NCI-H446 treated with DMSO at 0.1 percent for 48 hours (cell line): Measurements from ENCODE around the gene SERPINE3.

Experiments
- DNase-seq: peaks from one replicate; lab custom pipeline; 2025; lab: John Stamatoyannopoulos, UW

The SERPINE3 gene

DNA sequence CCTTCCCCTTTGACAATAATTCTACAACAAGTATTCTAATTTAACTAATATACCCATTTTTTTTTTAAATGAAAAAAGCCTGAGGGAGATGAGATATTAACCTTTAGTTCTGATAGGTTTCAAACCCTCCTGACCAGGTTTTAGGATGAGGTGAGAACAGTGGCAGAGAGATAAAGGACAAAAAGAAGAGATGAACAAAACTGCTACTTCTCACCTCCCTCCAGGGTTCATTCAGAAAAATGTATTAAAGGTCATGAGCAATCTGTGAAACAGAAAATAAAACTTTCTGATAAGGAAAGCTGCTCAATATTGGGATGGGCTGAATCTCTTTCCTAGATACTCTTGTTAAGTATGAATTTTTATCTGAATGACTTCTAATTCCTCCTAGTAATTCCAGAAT lies 24.1 kb downstream of the SERPINE3 start:
- DNase-seq = no peak

GRCh38 chr13:51364404-51365008 lies 25.0 kb downstream of the SERPINE3 start:
- no peak for DNase-seq

DNA sequence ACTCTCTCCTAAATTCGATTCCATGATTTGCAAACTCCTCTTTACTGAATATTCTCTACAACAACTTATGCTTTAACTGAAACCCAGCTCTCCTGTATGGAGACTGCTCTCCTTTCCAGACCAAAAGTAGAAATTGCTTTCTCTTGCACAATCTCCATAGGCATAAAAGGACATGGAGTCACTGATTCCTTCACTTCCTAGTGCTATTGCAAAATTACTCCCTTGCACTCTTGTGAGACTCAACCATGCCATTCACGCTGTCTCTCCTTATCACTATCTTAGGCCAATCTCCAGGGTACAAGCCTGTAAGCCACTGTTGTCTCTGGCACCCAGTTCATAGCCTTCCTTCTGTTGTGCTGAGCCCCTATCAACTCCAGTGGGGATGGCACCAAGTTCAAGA lies 30.6 kb downstream of the SERPINE3 start:
- DNase-seq = no peak

GRCh38 chr13:51370811-51371210 lies 31.3 kb downstream of the SERPINE3 start:
- no peak for DNase-seq

DNA sequence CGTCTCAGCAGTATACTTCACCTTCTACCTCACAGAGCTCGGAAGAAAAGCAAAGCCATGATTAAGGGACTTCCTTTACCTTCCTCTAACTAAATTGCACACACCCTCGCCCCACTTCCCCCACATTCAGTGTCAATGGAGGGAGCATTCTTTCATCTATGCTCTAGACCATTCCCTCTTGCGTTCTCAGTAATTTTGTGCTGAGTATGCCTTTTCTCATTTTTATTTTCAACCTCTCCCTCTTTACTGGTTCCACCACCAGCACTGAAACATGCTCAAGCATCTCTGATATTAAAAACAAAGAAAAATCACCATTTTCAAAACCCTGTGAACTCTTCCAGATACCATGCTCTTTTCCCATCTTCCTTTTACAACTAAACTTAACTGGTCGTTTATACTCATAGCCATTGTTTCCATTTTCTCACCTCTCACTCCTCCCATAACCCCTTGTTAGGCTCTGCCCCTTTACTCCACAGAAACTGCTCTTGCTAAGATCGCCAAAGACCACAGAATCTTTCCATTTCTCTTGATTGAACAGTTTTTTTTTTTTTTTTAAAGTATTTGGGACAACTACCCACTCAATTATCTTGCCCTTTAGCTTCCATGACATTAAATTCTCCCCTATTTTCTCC lies 32.4 kb downstream of the SERPINE3 start:
- no peak for DNase-seq

DNA sequence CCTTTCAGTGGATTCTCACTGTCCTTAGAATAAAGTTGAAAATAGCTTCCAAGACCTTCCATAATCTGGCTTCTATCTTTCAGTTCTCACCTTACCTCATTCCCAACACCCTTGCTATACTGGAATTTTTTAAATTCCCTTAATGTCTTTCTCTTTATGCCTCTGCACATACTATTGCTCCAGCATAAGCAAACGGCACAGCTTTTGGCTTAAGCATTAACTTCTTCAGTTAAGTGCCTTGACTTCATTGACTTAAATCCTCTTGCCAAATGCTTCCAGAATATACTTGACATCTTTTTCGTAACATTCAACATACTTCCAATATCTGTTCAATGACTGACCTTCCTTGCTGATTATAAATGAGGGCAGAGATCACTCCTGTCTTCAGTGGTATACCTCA lies 34.0 kb downstream of the SERPINE3 start:
- no peak for DNase-seq

DNA sequence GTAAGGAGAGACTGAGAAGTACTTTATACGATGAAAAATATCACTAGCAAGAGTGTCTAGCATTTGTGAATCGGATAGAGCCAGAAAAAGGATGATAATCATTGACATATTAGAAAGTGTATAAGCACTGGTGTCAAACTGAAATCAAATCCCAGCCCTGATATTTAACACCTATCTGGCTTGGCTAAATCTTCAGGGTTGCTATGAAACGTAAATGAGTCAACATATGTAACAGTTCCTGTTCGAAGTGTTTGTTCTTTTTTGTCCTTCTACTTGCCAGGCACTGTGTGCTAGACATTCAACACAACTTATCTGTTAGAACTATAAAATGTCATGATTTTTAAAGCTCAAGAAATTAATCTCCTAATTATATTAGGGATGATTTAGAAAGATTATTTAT lies 40.8 kb downstream of the SERPINE3 start:
- DNase-seq = no peak

GRCh38 chr13:51385114-51385513 lies 45.6 kb downstream of the SERPINE3 start:
- DNase-seq = no peak

DNA sequence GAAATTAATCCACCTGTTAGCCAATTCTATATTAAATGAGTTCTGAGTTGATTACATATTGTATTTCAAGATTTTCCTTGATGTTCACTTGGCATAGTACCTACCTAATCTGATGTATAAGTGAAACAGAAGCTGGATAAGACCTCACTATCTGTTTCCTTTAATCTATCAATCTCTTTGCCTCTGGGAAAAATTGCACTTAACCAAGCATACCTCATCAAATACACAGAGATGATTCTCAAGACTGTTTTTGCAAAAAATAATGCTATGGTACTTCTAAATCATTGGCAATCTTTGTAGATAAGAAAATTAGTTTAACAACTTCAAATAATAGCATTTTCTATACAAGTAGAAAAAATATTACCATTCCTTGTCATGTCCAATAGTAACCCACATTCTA lies 55.2 kb downstream of the SERPINE3 start:
- no peak for DNase-seq

- no peak for DNase-seq
Measured at GRCh38 chr13:51396352-51396751, 56.9 kb downstream of the SERPINE3 start.

DNA sequence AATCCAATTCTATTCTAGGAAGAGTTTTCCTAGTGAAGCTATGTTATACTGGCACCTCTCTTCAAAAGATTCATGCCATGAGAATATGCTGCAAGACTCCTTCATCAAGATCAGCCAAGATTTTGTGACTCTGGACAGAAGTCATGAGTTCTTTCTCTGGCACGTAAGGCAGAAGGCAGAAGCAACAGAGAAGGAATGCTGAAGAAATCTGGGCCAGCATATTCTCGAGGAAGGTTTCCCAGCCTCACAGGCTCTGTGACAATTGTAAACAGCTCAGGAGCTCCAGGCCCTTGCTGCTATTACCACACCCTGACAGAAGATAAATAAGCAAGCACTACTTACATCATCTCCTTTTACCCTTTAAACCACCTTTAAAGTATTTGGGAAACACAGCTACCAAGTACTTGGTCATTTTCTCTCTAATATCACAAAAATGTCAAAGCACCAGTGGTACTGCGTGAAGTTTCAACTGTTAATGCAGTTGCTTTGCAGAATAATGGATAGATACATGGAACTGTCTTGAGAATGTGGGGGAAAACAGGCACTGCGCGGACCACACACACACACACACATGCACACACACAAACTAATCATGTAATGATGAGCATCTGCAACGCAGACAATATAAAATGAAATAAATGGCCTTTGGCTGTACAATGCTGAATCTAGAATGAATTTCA lies 57.9 kb downstream of the SERPINE3 start:
- no peak for DNase-seq

DNA sequence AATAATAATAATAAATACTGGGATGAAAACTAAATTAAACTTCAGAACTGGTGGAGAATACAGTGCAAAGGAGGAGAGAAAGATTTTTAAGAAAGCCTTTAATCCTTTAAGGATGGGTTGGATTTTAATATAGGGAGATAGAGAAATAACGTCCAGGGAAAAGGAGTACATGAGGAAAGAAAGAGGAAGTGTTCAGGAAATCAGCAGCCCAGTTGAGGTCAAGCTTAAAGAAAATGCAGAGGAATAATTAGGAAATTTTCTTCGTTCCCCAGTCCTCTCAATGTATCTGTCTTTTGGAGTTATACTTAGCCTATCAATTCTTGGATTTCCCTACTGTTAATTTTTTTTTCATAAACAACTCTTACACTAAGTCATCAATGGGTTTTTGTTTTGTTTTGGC lies 65.7 kb downstream of the SERPINE3 start:
- DNase-seq = no peak

GRCh38 chr13:51412431-51412830 lies 72.9 kb downstream of the SERPINE3 start:
- no peak for DNase-seq
